ENCODE data around the gene HS1BP3. TPM values are rescaled to one million over a fixed set of nuclear protein-coding genes. Genes with fewer than 3 reads are reported as not detected.

HS1BP3 gene
- total RNA-seq, 1 donor from 2014 or later, result 20.1 TPM

GRCh38 chr2:20625491-20626391 lies 25.2 kb downstream of the HS1BP3 start:
- intact Hi-C loops (cut with DNase I), result no loop called here
- ATAC-seq (peak; percentile 38), DNase-seq (ENCODE audit: missing footprints) (peak; percentile 76)

DNA sequence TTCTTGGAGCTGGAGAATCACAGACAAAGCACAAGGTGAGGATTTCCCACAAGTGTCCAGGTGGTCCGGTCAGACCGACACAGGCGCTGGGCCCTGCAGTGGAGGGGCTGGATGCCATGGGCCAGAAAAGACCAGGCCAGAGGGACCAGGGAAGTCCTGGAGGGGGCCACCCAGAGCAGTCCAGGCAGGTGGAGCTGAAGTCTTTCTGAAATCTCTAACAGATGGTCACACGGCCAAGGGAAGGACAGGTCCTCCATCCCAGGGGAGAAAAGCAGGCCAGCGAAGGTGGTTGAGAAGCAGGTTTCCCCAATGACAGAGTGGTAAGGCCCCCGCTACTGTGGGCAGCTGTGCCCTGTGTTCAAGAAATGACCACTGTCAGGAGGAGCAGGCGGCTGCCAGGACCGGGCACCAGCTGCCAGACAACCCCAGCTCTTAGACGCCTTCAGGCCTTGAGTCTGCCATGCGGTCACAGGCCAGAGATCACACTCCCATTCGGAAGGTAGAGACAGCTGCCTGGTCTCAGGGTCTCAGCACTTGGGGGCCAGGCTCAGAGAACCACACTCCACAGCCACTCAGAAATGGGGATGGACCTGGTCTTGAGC lies 25.9 kb downstream of the HS1BP3 start:
- intact Hi-C loops (cut with DNase I), result no loop called here
- ATAC-seq (no peak), DNase-seq (ENCODE audit: missing footprints) (peak; percentile 52)

- intact Hi-C loops (cut with DNase I), result no loop called here
- peak; percentile 68 for DNase-seq (ENCODE audit: missing footprints)
- no peak for ATAC-seq
These were observed 26.6 kb downstream of the HS1BP3 start for GRCh38 chr2:20624156-20624883.

GRCh38 chr2:20623741-20624155 lies 27.1 kb downstream of the HS1BP3 start:
- DNase-seq (ENCODE audit: missing footprints) (peak; percentile 64), ATAC-seq (no peak)
- intact Hi-C loops (cut with DNase I), result no loop called here

GRCh38 chr2:20623241-20623640 lies 27.7 kb downstream of the HS1BP3 start:
- ATAC-seq (no peak), DNase-seq (ENCODE audit: missing footprints) (peak; percentile 5)
- intact Hi-C loops (cut with DNase I), result no loop called here

DNA sequence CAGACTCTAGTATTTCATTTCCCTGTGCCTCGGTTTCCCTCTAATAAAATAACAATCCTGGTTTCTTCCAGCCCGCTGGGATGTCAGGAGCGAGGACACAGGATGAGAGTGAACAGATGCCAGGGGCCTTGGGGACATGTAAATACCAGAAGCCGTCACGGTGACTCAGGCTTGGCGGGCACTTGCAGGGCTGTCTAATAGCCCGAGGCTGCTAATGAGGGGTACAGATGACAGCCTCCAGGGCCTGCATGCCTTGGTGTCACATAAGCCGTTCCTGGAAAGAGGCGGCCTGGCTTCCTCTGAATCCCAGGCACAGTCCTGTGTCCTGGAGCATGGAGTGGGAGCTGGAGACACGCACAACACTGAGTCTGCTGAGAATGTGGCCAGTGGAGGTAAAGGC lies 28.2 kb downstream of the HS1BP3 start:
- peak; percentile 38 for ATAC-seq
- peak; percentile 88 for DNase-seq (ENCODE audit: missing footprints)
- intact Hi-C loops (cut with DNase I), result no loop called here

GRCh38 chr2:20622296-20622686 lies 28.6 kb downstream of the HS1BP3 start:
- intact Hi-C loops (cut with DNase I), result no loop called here
- DNase-seq (ENCODE audit: missing footprints) (peak; percentile 49), ATAC-seq (no peak)

GRCh38 chr2:20621366-20622295 lies 29.3 kb downstream of the HS1BP3 start:
- no peak for ATAC-seq
- peak; percentile 55 for DNase-seq (ENCODE audit: missing footprints)
- intact Hi-C loops (cut with DNase I), result no loop called here

- peak; percentile 5 for DNase-seq (ENCODE audit: missing footprints)
- ATAC-seq, result no peak
- intact Hi-C loops (cut with DNase I), result no loop called here
These were observed 30.1 kb downstream of the HS1BP3 start for GRCh38 chr2:20620696-20621365.

DNA sequence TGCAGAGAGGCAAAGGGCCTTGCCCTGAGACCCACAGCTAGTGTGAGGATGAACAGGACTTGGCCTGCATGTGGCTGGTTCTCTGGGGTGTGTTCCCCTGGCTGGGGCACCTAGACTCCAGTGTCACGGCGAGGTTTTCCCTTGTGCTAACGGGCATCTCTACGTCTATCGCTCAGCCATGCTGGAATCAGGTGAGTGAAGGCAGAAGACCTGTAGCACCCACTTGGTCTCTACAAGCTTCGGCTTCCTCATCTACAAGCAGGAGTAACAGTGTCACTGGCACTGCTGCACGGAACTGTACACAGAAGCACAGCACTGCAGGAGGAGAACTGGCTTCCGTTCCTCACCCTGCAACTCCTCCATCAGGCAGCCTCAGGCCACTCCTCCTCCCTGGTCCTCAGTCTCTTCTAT lies 30.6 kb downstream of the HS1BP3 start:
- intact Hi-C loops (cut with DNase I), result no loop called here
- DNase-seq (ENCODE audit: missing footprints) (peak; percentile 45), ATAC-seq (no peak)

- intact Hi-C loops (cut with DNase I), result loop anchor here (2.0 kb wide), 1 partner anchor 169 kb away; no protein-coding TSS in a partner anchor
- no peak for ATAC-seq
- peak; percentile 65 for DNase-seq (ENCODE audit: missing footprints)
These were observed 31.3 kb downstream of the HS1BP3 start for GRCh38 chr2:20619624-20620024.

DNA sequence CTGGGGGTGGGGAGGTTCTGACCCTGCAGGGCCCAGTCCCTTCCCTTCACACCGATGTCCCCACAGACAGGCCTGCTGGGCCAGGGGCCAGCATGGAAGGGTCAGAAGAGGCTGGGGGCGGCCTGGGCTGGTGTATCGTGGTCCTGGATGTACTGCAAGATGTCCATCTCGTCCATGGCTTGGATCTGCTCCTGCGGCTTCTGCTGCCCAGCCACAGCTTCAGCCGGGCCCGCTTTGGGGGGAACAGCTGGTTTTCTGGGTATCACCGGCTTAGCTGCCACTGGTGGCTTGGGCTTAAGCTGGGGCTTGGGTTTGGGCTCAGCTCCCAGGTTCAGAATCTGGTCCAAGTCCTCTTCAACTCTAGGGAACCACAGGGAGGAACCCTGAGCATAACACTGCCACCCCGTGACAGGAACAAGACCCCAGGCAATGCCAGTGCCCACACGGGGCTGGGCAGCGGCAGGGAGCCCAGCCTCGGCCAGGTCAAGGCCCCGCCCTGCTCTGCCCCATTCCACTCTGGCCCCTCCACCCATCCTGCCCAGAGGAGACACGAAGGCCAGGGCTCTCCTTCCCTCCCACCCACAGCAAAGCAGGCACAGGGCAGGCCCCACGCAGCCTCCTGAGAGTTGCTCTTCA lies 31.9 kb downstream of the HS1BP3 start:
- intact Hi-C loops (cut with DNase I), result loop anchor here (2.0 kb wide), 1 partner anchor 168 kb away; no protein-coding TSS in a partner anchor
- ATAC-seq, result no peak
- peak; percentile 76 for DNase-seq (ENCODE audit: missing footprints)

DNA sequence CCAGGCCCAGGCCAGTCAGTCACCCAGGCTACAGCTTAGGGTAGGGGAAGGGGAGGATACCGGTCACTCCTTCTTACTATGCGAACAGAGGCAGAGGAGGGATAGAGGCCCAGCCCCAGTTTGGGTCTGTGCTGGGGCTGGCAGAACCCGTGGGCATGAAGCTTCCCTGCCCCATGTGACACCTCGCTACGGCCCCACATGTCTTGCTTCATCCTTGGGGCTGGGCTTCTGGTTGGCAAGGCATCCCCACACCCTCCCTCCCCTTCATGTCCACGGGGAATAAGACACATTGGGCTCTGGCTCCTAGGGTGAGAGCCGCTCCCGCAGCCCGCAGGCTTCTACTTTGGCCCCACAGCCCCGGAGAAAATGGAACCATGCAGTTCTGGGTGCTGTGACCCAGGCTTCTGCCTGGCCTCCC lies 32.4 kb downstream of the HS1BP3 start:
- DNase-seq (ENCODE audit: missing footprints), result no peak
- ATAC-seq, result no peak

DNA sequence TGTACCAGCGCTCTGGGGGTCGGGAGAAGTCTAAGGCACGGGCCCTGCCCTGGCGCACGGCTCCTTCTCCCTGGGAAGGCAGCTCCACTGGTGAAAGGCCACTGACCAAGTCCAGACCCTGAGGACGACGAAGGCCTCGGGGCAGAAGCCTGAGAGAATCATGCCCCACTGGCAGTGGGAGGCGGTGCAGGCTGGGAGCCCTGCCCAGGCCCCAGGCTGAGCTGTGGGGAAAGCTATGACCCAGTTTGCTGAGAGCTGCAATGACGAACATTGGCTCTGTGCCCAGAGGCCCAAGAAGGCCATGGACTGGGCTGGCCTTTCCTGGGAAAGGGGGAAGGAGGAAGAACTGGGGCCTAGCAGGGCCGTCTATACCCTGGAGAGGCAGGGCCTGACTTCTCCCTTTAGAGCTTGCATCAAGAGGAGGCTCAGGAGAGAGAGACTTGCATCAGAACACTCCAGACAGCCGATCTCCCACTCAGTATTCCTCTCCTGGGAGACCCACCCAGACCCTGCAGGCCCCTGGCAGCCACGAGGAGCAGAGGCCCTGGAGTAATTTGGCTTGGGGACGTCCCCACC lies 32.9 kb downstream of the HS1BP3 start:
- ATAC-seq (peak; percentile 83), DNase-seq (ENCODE audit: missing footprints) (peak; percentile 97)
- intact Hi-C loops (cut with DNase I), result loop anchor here (2.0 kb wide), 2 partner anchors 21 to 167 kb away; no protein-coding TSS in a partner anchor

More for the DNA sequence above, 32.4 kb downstream of the HS1BP3 start:
- intact Hi-C loops (cut with DNase I), result loop anchor here (2.0 kb wide), 1 partner anchor 168 kb away; no protein-coding TSS in a partner anchor

DNA sequence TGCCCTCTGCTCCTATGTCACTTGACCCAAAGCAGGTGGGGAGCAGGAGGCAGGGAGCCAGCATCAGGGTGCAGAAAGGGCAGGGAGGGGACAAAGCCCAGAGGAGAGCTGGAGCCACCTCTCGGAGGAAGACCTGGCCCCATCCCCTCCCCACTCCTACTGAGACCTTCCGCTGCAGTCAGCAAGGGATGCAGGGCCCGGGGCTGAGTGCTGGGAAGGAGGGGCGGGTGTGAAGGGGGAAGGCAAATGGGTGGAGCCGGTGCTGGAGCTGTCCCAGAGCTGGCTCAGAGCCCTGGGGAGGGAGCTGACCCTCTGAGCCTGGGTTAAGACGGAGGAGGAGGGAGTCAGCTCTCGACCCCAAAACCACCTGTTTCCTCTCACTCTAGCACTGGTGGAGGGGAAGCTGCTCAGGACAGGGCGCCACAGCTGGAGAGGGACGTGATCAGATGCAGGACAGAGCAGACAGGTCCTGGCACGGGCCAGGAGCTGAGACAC lies 33.8 kb downstream of the HS1BP3 start:
- DNase-seq (ENCODE audit: missing footprints), result peak; percentile 89
- intact Hi-C loops (cut with DNase I), result loop anchor here (2.0 kb wide), 1 partner anchor 20 kb away; no protein-coding TSS in a partner anchor
- ATAC-seq, result peak; percentile 67

- DNase-seq (ENCODE audit: missing footprints) (no peak), ATAC-seq (no peak)
- intact Hi-C loops (cut with DNase I), result loop anchor here (2.0 kb wide), 1 partner anchor 20 kb away; no protein-coding TSS in a partner anchor
These were observed 34.5 kb downstream of the HS1BP3 start for GRCh38 chr2:20616341-20616871.

Data from Right ventricle myocardium inferior (tissue), 1 donor.